ENCODE results near the gene DAB1.

GRCh38 chr1:57048856-57049255, 375.0 kb downstream of the DAB1 start:
- TF ChIP-seq POLR2A (IDR thresholded peaks at IDR 0.05), result no peak
- no peak for TF ChIP-seq CTCF (IDR thresholded peaks at IDR 0.05 in 4 of 5, conservative IDR thresholded peaks at IDR 0.05 in 1 of 5)
